GM23338 (cell line): ENCODE data around the gene COX7B2. TPM values are rescaled to one million over a fixed set of nuclear protein-coding genes. Genes with fewer than 3 reads are reported as not detected.

ENCODE experiments used
- ATAC-seq: fragments of 200-7000 bp; cut with Tn5 transposase; 3 replicates; pipeline ENCODE4 v1.9.1; 2020
- DNase-seq: peaks from one replicate; pipeline ENCODE4 v3.0.0-alpha.2; 2015; ENCODE audit warnings: low spot score
- H2AFZ ChIP-seq: fragments of 200-600 bp; sonication (generic); 2 replicates; pipeline ENCODE4 v1.8.0; 2016; ENCODE audit warnings: antibody characterized with exemption, mild to moderate bottlenecking, moderate library complexity
- H3F3A ChIP-seq: fragments of 200-600 bp; sonication (generic); replicated peaks from 2 replicates; pipeline ENCODE4 v1.8.0; 2017; ENCODE audit warnings: antibody characterized with exemption, mixed run types, low read depth
- H3K27ac ChIP-seq: fragments of 200-600 bp; sonication (generic); 2 replicates; pipeline ENCODE4 v1.6.1; 2016; ENCODE audit warnings: low read depth
- H3K27me3 ChIP-seq: fragments of 200-600 bp; sonication (generic); 2 replicates; pipeline ENCODE4 v1.8.0; 2016; ENCODE audit warnings: mild to moderate bottlenecking, mixed run types, moderate library complexity; ENCODE audit not compliant: insufficient read depth
- H3K36me3 ChIP-seq: fragments of 200-600 bp; sonication (generic); 2 replicates; pipeline ENCODE4 v1.8.0; 2016; ENCODE audit warnings: mild to moderate bottlenecking; ENCODE audit not compliant: insufficient read depth
- H3K4me1 ChIP-seq: fragments of 200-600 bp; sonication (generic); 2 replicates; pipeline ENCODE4 v1.8.0; 2016; ENCODE audit warnings: mild to moderate bottlenecking, moderate library complexity; ENCODE audit not compliant: insufficient read depth
- H3K4me2 ChIP-seq: fragments of 200-600 bp; sonication (generic); 2 replicates; pipeline ENCODE4 v1.7.1; 2017; ENCODE audit warnings: mixed run types
- H3K4me3 ChIP-seq: fragments of 200-600 bp; sonication (generic); 2 replicates; pipeline ENCODE4 v1.6.1; 2016; ENCODE audit warnings: mixed run types
- H3K79me2 ChIP-seq: fragments of 200-600 bp; sonication (generic); replicated peaks from 2 replicates; pipeline ENCODE4 v1.8.0; 2017; ENCODE audit warnings: mild to moderate bottlenecking; ENCODE audit not compliant: insufficient read depth
- H3K9me2 ChIP-seq: fragments of 200-600 bp; sonication (generic); 2 replicates; pipeline ENCODE4 v1.8.0; 2017; ENCODE audit not compliant: insufficient read depth
- H4K20me1 ChIP-seq: fragments of 200-600 bp; sonication (generic); replicated peaks from 2 replicates; pipeline ENCODE4 v1.8.0; 2017; ENCODE audit warnings: mild to moderate bottlenecking; ENCODE audit not compliant: insufficient read depth
- H3K27ac Mint-ChIP-seq: 2 replicates; pipeline ENCODE4 v1.8.0; 2020; ENCODE audit warnings: inconsistent platforms, mild to moderate bottlenecking, moderate library complexity, mixed read lengths
- H3K27me3 Mint-ChIP-seq: 3 replicates; pipeline ENCODE4 v1.8.0; 2022; ENCODE audit warnings: low read depth, mild to moderate bottlenecking, moderate library complexity, mixed read lengths, inconsistent platforms; ENCODE audit not compliant: insufficient read depth, poor library complexity
- H3K36me3 Mint-ChIP-seq: 3 replicates; pipeline ENCODE4 v1.8.0; 2021; ENCODE audit warnings: low read depth, mild to moderate bottlenecking, inconsistent platforms, moderate library complexity, mixed read lengths
- H3K4me1 Mint-ChIP-seq: 3 replicates; pipeline ENCODE4 v1.8.0; 2020; ENCODE audit warnings: mild to moderate bottlenecking, inconsistent platforms, mixed read lengths
- H3K4me3 Mint-ChIP-seq: 3 replicates; pipeline ENCODE4 v1.8.0; 2021; ENCODE audit warnings: moderate library complexity, mild to moderate bottlenecking, inconsistent platforms, mixed read lengths
- H3K9me3 Mint-ChIP-seq: 3 replicates; pipeline ENCODE4 v1.8.0; 2020; ENCODE audit warnings: moderate library complexity, mild to moderate bottlenecking, inconsistent platforms, mixed read lengths
- CREB1 ChIP-seq: fragments of 250-450 bp; sonication (Bioruptor Pico); IDR thresholded peaks from 2 replicates; pipeline ENCODE4 v1.5.0; 2020; ENCODE audit warnings: low read depth, mild to moderate bottlenecking, moderate library complexity
- EZH2phosphoT487 ChIP-seq: fragments of 200-600 bp; sonication (generic); IDR thresholded peaks from one replicate; pipeline ENCODE4 v1.8.1; 2018; ENCODE audit warnings: antibody characterized with exemption; ENCODE audit not compliant: unreplicated experiment
- JUNB ChIP-seq: IDR thresholded peaks from one replicate; pipeline ENCODE4 v1.6.1; 2016; ENCODE audit warnings: antibody characterized with exemption; ENCODE audit not compliant: unreplicated experiment
- NANOG ChIP-seq: IDR thresholded peaks from 2 replicates; pipeline ENCODE4 v1.6.1; 2016; ENCODE audit warnings: antibody characterized with exemption, borderline replicate concordance
- STAT1 ChIP-seq: IDR thresholded peaks from one replicate; pipeline ENCODE4 v1.6.1; 2016; ENCODE audit warnings: antibody characterized with exemption; ENCODE audit not compliant: unreplicated experiment
- ZNF331 ChIP-seq: fragments of 250-450 bp; sonication (Bioruptor Pico); IDR thresholded peaks from 2 replicates; pipeline ENCODE4 v1.5.0; 2020; ENCODE audit warnings: low read depth, mild to moderate bottlenecking, moderate library complexity
- polyA plus RNA-seq: library from polyadenylated mRNA; unstranded; fragments of >200 nt; fragmentation: Nextera tagmentation; extraction: Ambion mirVana; gene quantifications from 2 replicates; pipeline ENCODE4 v1.2.1, GENCODE V29; 2016
- total RNA-seq: library from RNA; depleted of rRNA; stranded (reverse); fragments of >200 nt; shearing (Covaris generic); gene quantifications from 2 replicates; pipeline ENCODE4 v1.2.3, GENCODE V29; 2014
- TF ChIP-seq, protein P1 (sequence below), 2 experiments: fragments of 200-600 bp in 1 of 2; sonication (generic) in 1 of 2; conservative IDR thresholded peaks; 2 replicates each; pipeline versions ENCODE4 v1.5.1 to v1.6.1; 2016 to 2017; ENCODE audit warnings: antibody characterized with exemption in 2 of 2, low read depth in 2 of 2, mild to moderate bottlenecking in 2 of 2, moderate library complexity in 1 of 2
- TF ChIP-seq, protein P2 (sequence below): IDR thresholded peaks from one replicate; pipeline ENCODE4 v1.6.1; 2018; ENCODE audit warnings: antibody characterized with exemption; ENCODE audit not compliant: unreplicated experiment

COX7B2 gene
- total and polyA plus RNA-seq, 2 experiments from 2014 or later, result not detected

DNA sequence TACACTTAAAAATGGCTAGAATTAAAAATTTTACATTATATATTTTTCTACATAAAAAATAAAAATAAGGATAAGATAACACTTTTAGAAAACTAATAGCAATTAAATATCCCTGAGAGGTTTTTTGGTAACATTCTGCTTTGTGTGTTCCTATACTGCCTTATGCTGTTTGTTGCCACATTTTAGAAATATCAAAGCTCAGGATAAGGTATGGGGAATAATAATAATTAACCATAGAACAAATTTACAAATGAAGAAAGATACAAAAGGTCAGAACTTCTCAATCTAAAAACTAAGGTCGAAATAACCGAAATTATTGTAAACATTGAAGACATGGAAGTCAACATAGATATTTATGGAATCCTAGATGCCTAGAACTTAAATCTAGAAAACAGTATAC, 71.4 kb downstream of the COX7B2 start:
- Histone ChIP-seq H3K4me3 (no peak overlapping the region), H3K9me2 (no peaks in the 10 kb centered on the region), H3F3A (no peaks in the 10 kb centered on the region), H3K4me2 (no peak overlapping the region), H3K27me3 (no peaks in the 10 kb centered on the region), H3K27ac (no peak overlapping the region), H3K79me2 (no peaks in the 10 kb centered on the region), H3K4me1 (peaks cover 8% of the 10 kb centered on the region; the same call in 1 of the 2 replicates), H3K36me3 (no peaks in the 10 kb centered on the region), H4K20me1 (no peaks in the 10 kb centered on the region), H2AFZ (no peak overlapping the region)
- ATAC-seq (no peak), DNase-seq (no peak)
- H3K36me3 Mint-ChIP-seq, result peaks cover under 1% of the 10 kb centered on the region; the same call in 1 of the 3 replicates
- peaks cover 69% of the 10 kb centered on the region for H3K9me3 Mint-ChIP-seq
- H3K4me3 Mint-ChIP-seq, result no peak overlapping the region
- no peak for TF ChIP-seq ZNF331 (CRISPR knock-in tag)
- no peak for TF ChIP-seq EZH2phosphoT487
- no peak for TF ChIP-seq STAT1
- TF ChIP-seq, protein P1, sequence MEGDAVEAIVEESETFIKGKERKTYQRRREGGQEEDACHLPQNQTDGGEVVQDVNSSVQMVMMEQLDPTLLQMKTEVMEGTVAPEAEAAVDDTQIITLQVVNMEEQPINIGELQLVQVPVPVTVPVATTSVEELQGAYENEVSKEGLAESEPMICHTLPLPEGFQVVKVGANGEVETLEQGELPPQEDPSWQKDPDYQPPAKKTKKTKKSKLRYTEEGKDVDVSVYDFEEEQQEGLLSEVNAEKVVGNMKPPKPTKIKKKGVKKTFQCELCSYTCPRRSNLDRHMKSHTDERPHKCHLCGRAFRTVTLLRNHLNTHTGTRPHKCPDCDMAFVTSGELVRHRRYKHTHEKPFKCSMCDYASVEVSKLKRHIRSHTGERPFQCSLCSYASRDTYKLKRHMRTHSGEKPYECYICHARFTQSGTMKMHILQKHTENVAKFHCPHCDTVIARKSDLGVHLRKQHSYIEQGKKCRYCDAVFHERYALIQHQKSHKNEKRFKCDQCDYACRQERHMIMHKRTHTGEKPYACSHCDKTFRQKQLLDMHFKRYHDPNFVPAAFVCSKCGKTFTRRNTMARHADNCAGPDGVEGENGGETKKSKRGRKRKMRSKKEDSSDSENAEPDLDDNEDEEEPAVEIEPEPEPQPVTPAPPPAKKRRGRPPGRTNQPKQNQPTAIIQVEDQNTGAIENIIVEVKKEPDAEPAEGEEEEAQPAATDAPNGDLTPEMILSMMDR (conservative IDR thresholded peaks at IDR 0.05; ENCODE audit: low read depth in 2 of 2), result no peak
- TF ChIP-seq JUNB, result no peak
- no peak for TF ChIP-seq CREB1
- TF ChIP-seq NANOG, result no peak
- H3K27me3 Mint-ChIP-seq, result peaks cover 2% of the 10 kb centered on the region
- no peak overlapping the region for H3K27ac Mint-ChIP-seq
- peaks cover 4% of the 10 kb centered on the region; the same call in 2 of the 3 replicates for H3K4me1 Mint-ChIP-seq

DNA sequence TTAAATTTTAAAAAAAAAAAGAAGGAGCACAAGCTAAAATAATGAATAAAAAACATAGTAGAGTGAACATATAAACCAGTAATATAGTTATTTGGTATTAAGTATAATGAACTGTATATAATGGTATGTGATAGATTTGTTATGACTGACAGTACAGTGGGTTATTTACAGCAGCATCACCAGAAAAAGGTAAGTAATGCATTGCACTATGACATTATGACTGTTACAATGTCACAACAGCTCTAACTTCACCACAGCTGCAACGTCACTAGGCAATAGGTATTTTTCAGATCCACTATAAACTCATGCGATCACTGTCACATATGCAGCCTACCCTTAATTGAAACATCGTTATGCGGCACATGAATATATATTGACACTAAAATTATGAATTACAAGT, 72.5 kb downstream of the COX7B2 start:
- Histone ChIP-seq H3K4me2 (no peak overlapping the region), H3K79me2 (no peaks in the 10 kb centered on the region), H4K20me1 (no peaks in the 10 kb centered on the region), H3K27ac (no peak overlapping the region), H3K9me2 (no peaks in the 10 kb centered on the region; the same call in 1 of the 2 replicates), H3K27me3 (no peaks in the 10 kb centered on the region), H3K4me1 (peaks cover 8% of the 10 kb centered on the region; the same call in 1 of the 2 replicates), H2AFZ (no peak overlapping the region), H3K4me3 (no peak overlapping the region), H3K36me3 (no peaks in the 10 kb centered on the region), H3F3A (no peaks in the 10 kb centered on the region)
- DNase-seq, result no peak
- H3K9me3 Mint-ChIP-seq, result peaks cover 74% of the 10 kb centered on the region
- peaks cover 4% of the 10 kb centered on the region; the same call in 2 of the 3 replicates for H3K4me1 Mint-ChIP-seq
- no peak for ATAC-seq
- H3K4me3 Mint-ChIP-seq, result no peak overlapping the region
- TF ChIP-seq, protein P2, sequence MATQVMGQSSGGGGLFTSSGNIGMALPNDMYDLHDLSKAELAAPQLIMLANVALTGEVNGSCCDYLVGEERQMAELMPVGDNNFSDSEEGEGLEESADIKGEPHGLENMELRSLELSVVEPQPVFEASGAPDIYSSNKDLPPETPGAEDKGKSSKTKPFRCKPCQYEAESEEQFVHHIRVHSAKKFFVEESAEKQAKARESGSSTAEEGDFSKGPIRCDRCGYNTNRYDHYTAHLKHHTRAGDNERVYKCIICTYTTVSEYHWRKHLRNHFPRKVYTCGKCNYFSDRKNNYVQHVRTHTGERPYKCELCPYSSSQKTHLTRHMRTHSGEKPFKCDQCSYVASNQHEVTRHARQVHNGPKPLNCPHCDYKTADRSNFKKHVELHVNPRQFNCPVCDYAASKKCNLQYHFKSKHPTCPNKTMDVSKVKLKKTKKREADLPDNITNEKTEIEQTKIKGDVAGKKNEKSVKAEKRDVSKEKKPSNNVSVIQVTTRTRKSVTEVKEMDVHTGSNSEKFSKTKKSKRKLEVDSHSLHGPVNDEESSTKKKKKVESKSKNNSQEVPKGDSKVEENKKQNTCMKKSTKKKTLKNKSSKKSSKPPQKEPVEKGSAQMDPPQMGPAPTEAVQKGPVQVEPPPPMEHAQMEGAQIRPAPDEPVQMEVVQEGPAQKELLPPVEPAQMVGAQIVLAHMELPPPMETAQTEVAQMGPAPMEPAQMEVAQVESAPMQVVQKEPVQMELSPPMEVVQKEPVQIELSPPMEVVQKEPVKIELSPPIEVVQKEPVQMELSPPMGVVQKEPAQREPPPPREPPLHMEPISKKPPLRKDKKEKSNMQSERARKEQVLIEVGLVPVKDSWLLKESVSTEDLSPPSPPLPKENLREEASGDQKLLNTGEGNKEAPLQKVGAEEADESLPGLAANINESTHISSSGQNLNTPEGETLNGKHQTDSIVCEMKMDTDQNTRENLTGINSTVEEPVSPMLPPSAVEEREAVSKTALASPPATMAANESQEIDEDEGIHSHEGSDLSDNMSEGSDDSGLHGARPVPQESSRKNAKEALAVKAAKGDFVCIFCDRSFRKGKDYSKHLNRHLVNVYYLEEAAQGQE, result no peak
- TF ChIP-seq CREB1 (no peak), NANOG (no peak)
- H3K27me3 Mint-ChIP-seq, result peaks cover 3% of the 10 kb centered on the region
- H3K27ac Mint-ChIP-seq, result no peak overlapping the region
- H3K36me3 Mint-ChIP-seq, result peaks cover 10% of the 10 kb centered on the region
